Muscle of leg (tissue), 11 donors: ENCODE data around the gene DNAJC1. TPM values are rescaled to one million over a fixed set of nuclear protein-coding genes. Genes with fewer than 3 reads are reported as not detected.
"Not testable (repeated sequence)": the region's sequence is repeated elsewhere in the genome, so short reads cannot be mapped to it uniquely, and the experiment has no call there.

ENCODE experiments used
- DNase-seq: peaks from one replicate; pipeline ENCODE4 v3.0.0; 2013
- H3K27ac ChIP-seq: one replicate; pipeline ENCODE4 v1.5.1; 2013; ENCODE audit warnings: mild to moderate bottlenecking, low read length, control low read depth
- H3K27me3 ChIP-seq: one replicate; pipeline ENCODE4 v1.6.1; 2013; ENCODE audit warnings: low read length; ENCODE audit not compliant: control insufficient read depth, insufficient read depth
- H3K36me3 ChIP-seq: one replicate; pipeline ENCODE4 v1.6.1; 2013; ENCODE audit warnings: low read length; ENCODE audit not compliant: control insufficient read depth, insufficient read depth
- H3K4me1 ChIP-seq: one replicate; pipeline ENCODE4 v1.6.1; 2013; ENCODE audit warnings: low read length; ENCODE audit not compliant: control insufficient read depth, insufficient read depth
- H3K4me3 ChIP-seq: one replicate; pipeline ENCODE4 v1.5.1; 2013; ENCODE audit warnings: low read length, control low read depth
- H3K9me3 ChIP-seq: replicated peaks from 2 replicates; pipeline ENCODE4 v1.6.1; 2013; ENCODE audit warnings: low read depth, low read length; ENCODE audit not compliant: control insufficient read depth
- WGBS: methylation state at CpG from one replicate; pipeline ENCODE4 v1.1.5; 2013; ENCODE audit warnings: missing lambda C conversion rate; ENCODE audit not compliant: insufficient coverage; 5-methylcytosine and 5-hydroxymethylcytosine counted together
- polyA plus RNA-seq, 8 donors: library from polyadenylated mRNA; unstranded; fragments of 120-200 nt; gene quantifications; one replicate each; pipeline versions ENCODE4 v1.2.1 to v1.2.3, GENCODE V29; 2013; ENCODE audit warnings: inconsistent platforms in 1 of 8, low replicate concordance in 1 of 8; ENCODE audit not compliant: insufficient read length in 8 of 8, insufficient read depth in 1 of 8
- total RNA-seq: library from RNA; stranded (reverse); fragments of 120-200 nt; gene quantifications from one replicate; pipeline ENCODE4 v1.2.4, GENCODE V29; 2013

The DNAJC1 gene
- total and polyA plus RNA-seq, 9 donors = 11.5 to 19.6 (median 12.8) TPM

GRCh38 chr10:21724687-21725367 is 278.7 kb downstream of the DNAJC1 start:
- peak; percentile 99 for DNase-seq
- H3K36me3 ChIP-seq = no peaks in the 10 kb centered on the region
- H3K27ac ChIP-seq = peak overlapping the region; percentile 78
- H3K4me3 ChIP-seq = no peak overlapping the region
- H3K9me3 ChIP-seq = no peaks in the 10 kb centered on the region
- WGBS = 0% methylated on average over 3 of the region's 4 CpGs
- no peaks in the 10 kb centered on the region for H3K27me3 ChIP-seq
- H3K4me1 ChIP-seq = peaks cover 9% of the 10 kb centered on the region

- peak; percentile 80 for DNase-seq
- no CpG with 5 or more reads among the region's 7 CpGs for WGBS
Observed at GRCh38 chr10:21724020-21724589, 279.4 kb downstream of the DNAJC1 start.

GRCh38 chr10:21722209-21722608 is 281.3 kb downstream of the DNAJC1 start:
- no peak overlapping the region for H3K4me3 ChIP-seq
- no peak for DNase-seq
- WGBS = no CpG with 5 or more reads among the region's 2 CpGs
- H3K27ac ChIP-seq = no peak overlapping the region
- no peaks in the 10 kb centered on the region for H3K27me3 ChIP-seq
- H3K36me3 ChIP-seq = no peaks in the 10 kb centered on the region
- peaks cover 6% of the 10 kb centered on the region for H3K4me1 ChIP-seq
- no peaks in the 10 kb centered on the region for H3K9me3 ChIP-seq

More at GRCh38 chr10:21724020-21724589, 279.4 kb downstream of the DNAJC1 start:
- H3K9me3 ChIP-seq = no peaks in the 10 kb centered on the region
- no peak overlapping the region for H3K4me3 ChIP-seq
- H3K36me3 ChIP-seq = no peaks in the 10 kb centered on the region
- H3K27ac ChIP-seq = peak overlapping the region; percentile 78
- no peaks in the 10 kb centered on the region for H3K27me3 ChIP-seq
- H3K4me1 ChIP-seq = peaks cover 9% of the 10 kb centered on the region

- Histone ChIP-seq H3K9me3 (no peaks in the 10 kb centered on the region), H3K4me1 (peaks cover 6% of the 10 kb centered on the region), H3K36me3 (peaks cover 2% of the 10 kb centered on the region), H3K27ac (no peak overlapping the region), H3K27me3 (no peaks in the 10 kb centered on the region), H3K4me3 (no peak overlapping the region)
- WGBS = 100% methylated on average over 1 of the region's 6 CpGs
- DNase-seq = no peak
Observed at GRCh38 chr10:21721000-21721665, 282.4 kb downstream of the DNAJC1 start.

- Histone ChIP-seq H3K27ac (no peak overlapping the region), H3K9me3 (no peaks in the 10 kb centered on the region), H3K4me3 (no peak overlapping the region), H3K27me3 (no peaks in the 10 kb centered on the region), H3K36me3 (peaks cover 2% of the 10 kb centered on the region), H3K4me1 (peaks cover 3% of the 10 kb centered on the region)
- no peak for DNase-seq
- WGBS = no CpG with 5 or more reads among the region's 3 CpGs
Observed at GRCh38 chr10:21720090-21720489, 283.4 kb downstream of the DNAJC1 start.

- no peaks in the 10 kb centered on the region for H3K9me3 ChIP-seq
- DNase-seq = no peak
- H3K36me3 ChIP-seq = peaks cover 2% of the 10 kb centered on the region
- H3K27ac ChIP-seq = no peak overlapping the region
- no peak overlapping the region for H3K4me3 ChIP-seq
- H3K4me1 ChIP-seq = no peaks in the 10 kb centered on the region
- H3K27me3 ChIP-seq = no peaks in the 10 kb centered on the region
- no CpG with 5 or more reads among the region's 1 CpG for WGBS
Observed at GRCh38 chr10:21719502-21719901, 284.0 kb downstream of the DNAJC1 start.

GRCh38 chr10:21717437-21718054 is 286.0 kb downstream of the DNAJC1 start:
- WGBS = 94% methylated on average over 1 of the region's 3 CpGs

GRCh38 chr10:21715531-21716195 is 287.9 kb downstream of the DNAJC1 start:
- H3K9me3 ChIP-seq = no peaks in the 10 kb centered on the region
- 60% methylated on average over 1 of the region's 2 CpGs for WGBS
- H3K4me1 ChIP-seq = peaks cover 2% of the 10 kb centered on the region
- DNase-seq = no peak
- H3K27ac ChIP-seq = no peak overlapping the region
- H3K4me3 ChIP-seq = no peak overlapping the region
- H3K36me3 ChIP-seq = peaks cover 5% of the 10 kb centered on the region
- no peaks in the 10 kb centered on the region for H3K27me3 ChIP-seq

More at GRCh38 chr10:21717437-21718054, 286.0 kb downstream of the DNAJC1 start:
- not testable (repeated sequence) for H3K36me3 ChIP-seq, H3K9me3 ChIP-seq, H3K4me1 ChIP-seq, H3K27ac ChIP-seq, H3K4me3 ChIP-seq, DNase-seq, H3K27me3 ChIP-seq

- peaks cover 5% of the 10 kb centered on the region for H3K36me3 ChIP-seq
- DNase-seq = no peak
- H3K27me3 ChIP-seq = no peaks in the 10 kb centered on the region
- H3K4me1 ChIP-seq = peaks cover 2% of the 10 kb centered on the region
- no peak overlapping the region for H3K27ac ChIP-seq
- WGBS = 60% methylated on average over 3 of the region's 4 CpGs
- no peak overlapping the region for H3K4me3 ChIP-seq
- H3K9me3 ChIP-seq = no peaks in the 10 kb centered on the region
Observed at GRCh38 chr10:21712975-21713374, 290.6 kb downstream of the DNAJC1 start.

- H3K4me3 ChIP-seq = no peak overlapping the region
- no peaks in the 10 kb centered on the region for H3K9me3 ChIP-seq
- H3K4me1 ChIP-seq = peaks cover 4% of the 10 kb centered on the region
- H3K27me3 ChIP-seq = no peaks in the 10 kb centered on the region
- H3K36me3 ChIP-seq = peaks cover 2% of the 10 kb centered on the region
- WGBS = no CpG with 5 or more reads among the region's 3 CpGs
- no peak overlapping the region for H3K27ac ChIP-seq
- DNase-seq = no peak
Observed at GRCh38 chr10:21707498-21707897, 296.0 kb downstream of the DNAJC1 start.
